Liver (tissue), 9 donors: ENCODE measurements around the gene PPFIA1. TPM values are rescaled to one million over a fixed set of nuclear protein-coding genes. Genes with fewer than 3 reads are reported as not detected.

ENCODE experiments used
- DNase-seq: peaks from one replicate; pipeline ENCODE4 v3.0.0-alpha.2; 2017; ENCODE audit warnings: low spot score
- H3K27ac ChIP-seq, 2 donors: one replicate each; pipeline ENCODE4 v1.7.0; 2013; ENCODE audit warnings: inconsistent platforms in 2 of 2, low read length in 2 of 2, control low read depth in 1 of 2, low read depth in 1 of 2, mild to moderate bottlenecking in 1 of 2
- H3K27me3 ChIP-seq, 4 donors: one replicate each; pipeline versions ENCODE4 v1.6.1 to v1.7.0; 2013; ENCODE audit warnings: low read length in 3 of 4, inconsistent platforms in 1 of 4, mild to moderate bottlenecking in 1 of 4, moderate library complexity in 1 of 4; ENCODE audit not compliant: control insufficient read depth in 4 of 4, insufficient read depth in 4 of 4
- H3K36me3 ChIP-seq, 4 donors: one replicate each; pipeline versions ENCODE4 v1.6.1 to v1.7.0; 2013; ENCODE audit warnings: low read length in 3 of 4, mild to moderate bottlenecking in 3 of 4, low read depth in 1 of 4, moderate library complexity in 1 of 4; ENCODE audit not compliant: control insufficient read depth in 4 of 4, insufficient read depth in 3 of 4
- H3K4me1 ChIP-seq, 4 donors: one replicate each; pipeline versions ENCODE4 v1.6.1 to v1.7.0; 2013; ENCODE audit warnings: low read length in 3 of 4, mild to moderate bottlenecking in 3 of 4, moderate library complexity in 1 of 4; ENCODE audit not compliant: control insufficient read depth in 4 of 4, insufficient read depth in 4 of 4
- H3K4me3 ChIP-seq, 3 donors: one replicate each; pipeline versions ENCODE4 v1.6.1 to v1.7.0; 2013; ENCODE audit warnings: low read length in 3 of 3, control low read depth in 1 of 3, low read depth in 1 of 3, mild to moderate bottlenecking in 1 of 3
- H3K9ac ChIP-seq, 2 donors: one replicate each; pipeline ENCODE4 v1.7.0; 2013; ENCODE audit warnings: low read length in 2 of 2, mild to moderate bottlenecking in 2 of 2, moderate library complexity in 2 of 2, control low read depth in 1 of 2, low read depth in 1 of 2
- H3K9me3 ChIP-seq, 4 donors: one replicate each; pipeline versions ENCODE4 v1.6.1 to v1.7.0; 2013; ENCODE audit warnings: low read length in 3 of 4; ENCODE audit not compliant: control insufficient read depth in 4 of 4
- FOXA1 ChIP-seq: IDR thresholded peaks from 2 replicates; pipeline ENCODE4 v1.6.1; 2016; ENCODE audit warnings: antibody characterized with exemption
- FOXA2 ChIP-seq: IDR thresholded peaks from 2 replicates; pipeline ENCODE4 v1.6.1; 2016; ENCODE audit warnings: antibody characterized with exemption
- GABPA ChIP-seq, 2 donors: IDR thresholded peaks in 1 of 2; conservative IDR thresholded peaks in 1 of 2; 2 replicates each; pipeline ENCODE4 v1.6.1; 2016; ENCODE audit warnings: antibody characterized with exemption in 2 of 2, mild to moderate bottlenecking in 1 of 2, moderate library complexity in 1 of 2
- HNF4A ChIP-seq, 2 donors: conservative IDR thresholded peaks; 2 replicates each; pipeline ENCODE4 v1.6.1; 2016; ENCODE audit warnings: antibody characterized with exemption in 2 of 2, mild to moderate bottlenecking in 2 of 2
- HNF4G ChIP-seq: IDR thresholded peaks from 2 replicates; pipeline ENCODE4 v1.6.1; 2016; ENCODE audit warnings: antibody characterized with exemption
- NR2F2 ChIP-seq: IDR thresholded peaks from 2 replicates; pipeline ENCODE4 v1.6.1; 2016; ENCODE audit warnings: antibody characterized with exemption
- RAD21 ChIP-seq, 2 donors: IDR thresholded peaks; 2 replicates each; pipeline ENCODE4 v1.6.1; 2016; ENCODE audit warnings: antibody characterized with exemption in 2 of 2, mild to moderate bottlenecking in 2 of 2
- RXRA ChIP-seq, 2 donors: IDR thresholded peaks; 2 replicates each; pipeline ENCODE4 v1.6.1; 2017 to 2018; ENCODE audit warnings: antibody characterized with exemption in 2 of 2, mild to moderate bottlenecking in 1 of 2
- YY1 ChIP-seq: IDR thresholded peaks from 2 replicates; pipeline ENCODE4 v1.6.1; 2016; ENCODE audit warnings: antibody characterized with exemption, mild to moderate bottlenecking
- WGBS: extraction: QIAGEN DNeasy Blood & Tissue Kit; methylation state at CpG from one replicate; pipeline ENCODE4 v1.1.7; 2013; 5-methylcytosine and 5-hydroxymethylcytosine counted together
- polyA plus RNA-seq, 2 donors: library from polyadenylated mRNA; stranded (reverse) in 1 of 2; unstranded in 1 of 2; fragments of 200-250 nt in 1 of 2; fragments of >200 nt in 1 of 2; fragmentation: Nextera tagmentation in 1 of 2; extraction: Ambion mirVana in 1 of 2; gene quantifications; one replicate each; pipeline versions ENCODE4 v1.2.1 to v1.2.3, GENCODE V29; 2013 to 2015
- total RNA-seq, 2 donors: library from RNA; depleted of rRNA; stranded (reverse); fragments of >200 nt; gene quantifications; one replicate each; pipeline ENCODE4 v1.2.3, GENCODE V29; 2014
- TF ChIP-seq, protein P1 (sequence below): IDR thresholded peaks from 2 replicates; pipeline ENCODE4 v1.6.1; 2016; ENCODE audit warnings: antibody characterized with exemption
- TF ChIP-seq, protein P2 (sequence below): IDR thresholded peaks from 2 replicates; pipeline ENCODE4 v1.6.1; 2016; ENCODE audit warnings: antibody characterized with exemption
- TF ChIP-seq, protein P3 (sequence below): IDR thresholded peaks from 2 replicates; pipeline ENCODE4 v1.6.1; 2016; ENCODE audit warnings: antibody characterized with exemption
- TF ChIP-seq, protein P4 (sequence below): fragments of 150-350 bp; IDR thresholded peaks from 2 replicates; pipeline ENCODE4 v1.5.1; 2017; ENCODE audit warnings: improper control_type of control experiment, low read depth, low read length; ENCODE audit not compliant: missing input control
- donor health status: healthy.
- donor health status: healthy.
- donor health status: healthy.
- donor health status: healthy.
- donor health status: healthy.

PPFIA1 gene
- total and polyA plus RNA-seq, 4 donors: 9.9 to 39.6 (median 14.5) TPM

DNA sequence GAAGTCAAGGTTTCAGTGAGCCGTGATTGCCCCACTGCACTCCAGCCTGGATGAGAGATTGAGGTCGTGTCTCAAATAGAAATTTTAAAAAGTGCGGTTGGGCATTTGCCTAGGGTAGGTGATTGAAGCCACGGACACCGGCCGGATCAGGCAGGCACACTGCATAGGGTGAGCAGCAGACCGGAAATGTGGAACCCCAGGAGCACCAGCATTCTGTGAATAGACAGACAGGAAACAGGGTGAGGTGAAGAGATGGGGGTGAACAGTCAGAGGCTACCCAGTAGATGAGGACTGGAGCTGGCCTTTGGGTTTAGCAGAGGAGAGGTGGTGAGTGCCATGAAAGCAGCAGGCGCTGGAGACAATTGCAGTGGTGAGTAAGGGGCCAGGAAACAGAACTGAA, 43.5 kb downstream of the PPFIA1 start (continued):
- TF ChIP-seq, protein P1, sequence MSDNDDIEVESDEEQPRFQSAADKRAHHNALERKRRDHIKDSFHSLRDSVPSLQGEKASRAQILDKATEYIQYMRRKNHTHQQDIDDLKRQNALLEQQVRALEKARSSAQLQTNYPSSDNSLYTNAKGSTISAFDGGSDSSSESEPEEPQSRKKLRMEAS: no peak
- TF ChIP-seq FOXA2: no peak

DNA sequence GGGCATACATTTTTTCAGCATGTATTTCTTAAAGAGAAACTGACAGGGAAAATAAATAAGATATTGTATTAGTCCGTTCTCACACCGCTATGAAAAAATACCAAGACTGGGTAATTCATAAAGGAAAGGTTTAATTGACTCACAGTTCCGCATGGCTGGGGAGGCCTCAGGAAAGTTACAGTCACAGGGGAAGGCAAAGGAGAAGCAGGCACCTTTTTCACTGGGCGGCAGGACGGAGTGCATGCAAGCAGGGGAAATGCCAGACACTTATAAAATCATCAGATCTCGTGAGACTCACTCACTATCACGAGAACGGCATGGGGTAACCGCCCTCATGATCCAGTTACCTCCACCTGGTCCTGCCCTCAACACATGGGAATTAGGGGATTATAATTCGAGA, 44.2 kb downstream of the PPFIA1 start:
- no peak overlapping the region for H3K9ac ChIP-seq
- no peak overlapping the region for H3K4me3 ChIP-seq
- no peak overlapping the region for H3K27ac ChIP-seq
- no peaks in the 10 kb centered on the region for H3K27me3 ChIP-seq
- WGBS: 92% methylated on average over 10 of the region's 10 CpGs
- peaks cover 0 to 8% (median 3%) of the 10 kb centered on the region in 4 donors for H3K36me3 ChIP-seq
- H3K4me1 ChIP-seq: no peaks in the 10 kb centered on the region
- TF ChIP-seq GABPA (IDR thresholded peaks at IDR 0.05 in 1 of 2, conservative IDR thresholded peaks at IDR 0.05 in 1 of 2): no peak
- TF ChIP-seq NR2F2: no peak
- TF ChIP-seq YY1: no peak
- TF ChIP-seq, protein P2, sequence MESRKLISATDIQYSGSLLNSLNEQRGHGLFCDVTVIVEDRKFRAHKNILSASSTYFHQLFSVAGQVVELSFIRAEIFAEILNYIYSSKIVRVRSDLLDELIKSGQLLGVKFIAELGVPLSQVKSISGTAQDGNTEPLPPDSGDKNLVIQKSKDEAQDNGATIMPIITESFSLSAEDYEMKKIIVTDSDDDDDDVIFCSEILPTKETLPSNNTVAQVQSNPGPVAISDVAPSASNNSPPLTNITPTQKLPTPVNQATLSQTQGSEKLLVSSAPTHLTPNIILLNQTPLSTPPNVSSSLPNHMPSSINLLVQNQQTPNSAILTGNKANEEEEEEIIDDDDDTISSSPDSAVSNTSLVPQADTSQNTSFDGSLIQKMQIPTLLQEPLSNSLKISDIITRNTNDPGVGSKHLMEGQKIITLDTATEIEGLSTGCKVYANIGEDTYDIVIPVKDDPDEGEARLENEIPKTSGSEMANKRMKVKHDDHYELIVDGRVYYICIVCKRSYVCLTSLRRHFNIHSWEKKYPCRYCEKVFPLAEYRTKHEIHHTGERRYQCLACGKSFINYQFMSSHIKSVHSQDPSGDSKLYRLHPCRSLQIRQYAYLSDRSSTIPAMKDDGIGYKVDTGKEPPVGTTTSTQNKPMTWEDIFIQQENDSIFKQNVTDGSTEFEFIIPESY: peak; percentile 36
- no peak for TF ChIP-seq FOXA1
- TF ChIP-seq, protein P1: no peak
- no peak for TF ChIP-seq RXRA (IDR thresholded peaks at IDR 0.05)
- no peaks in the 10 kb centered on the region for H3K9me3 ChIP-seq
- DNase-seq: no peak

DNA sequence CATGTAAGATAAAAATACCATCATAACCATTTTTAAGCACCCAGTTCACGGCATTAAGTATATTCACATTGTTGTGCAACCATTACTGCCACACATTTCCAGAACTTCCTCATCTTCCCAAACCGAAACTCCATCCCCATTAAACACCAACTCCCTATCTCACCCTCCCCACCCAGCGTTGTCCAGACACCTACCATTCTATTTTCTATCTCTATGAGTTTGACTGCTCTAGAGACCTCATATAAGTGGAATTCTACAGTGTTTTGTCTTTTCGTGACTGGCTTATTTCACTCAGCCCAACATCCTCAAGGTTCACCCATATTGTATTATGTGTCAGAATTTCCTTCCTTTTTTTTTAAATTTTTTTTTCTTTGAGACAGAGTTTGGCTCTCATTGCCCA, 45.2 kb downstream of the PPFIA1 start:
- 85% methylated on average over 4 of the region's 4 CpGs for WGBS
- no peak overlapping the region for H3K4me3 ChIP-seq
- TF ChIP-seq GABPA (IDR thresholded peaks at IDR 0.05 in 1 of 2, conservative IDR thresholded peaks at IDR 0.05 in 1 of 2) (no peak), YY1 (no peak), HNF4G (no peak), HNF4A (conservative IDR thresholded peaks at IDR 0.05) (no peak), NR2F2 (no peak), RAD21 (IDR thresholded peaks at IDR 0.05) (no peak), RXRA (IDR thresholded peaks at IDR 0.05) (no peak), FOXA2 (no peak)
- TF ChIP-seq, protein P2: no peak
- TF ChIP-seq, protein P1: no peak
- TF ChIP-seq, protein P3, sequence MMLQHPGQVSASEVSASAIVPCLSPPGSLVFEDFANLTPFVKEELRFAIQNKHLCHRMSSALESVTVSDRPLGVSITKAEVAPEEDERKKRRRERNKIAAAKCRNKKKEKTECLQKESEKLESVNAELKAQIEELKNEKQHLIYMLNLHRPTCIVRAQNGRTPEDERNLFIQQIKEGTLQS: no peak
- TF ChIP-seq, protein P4, sequence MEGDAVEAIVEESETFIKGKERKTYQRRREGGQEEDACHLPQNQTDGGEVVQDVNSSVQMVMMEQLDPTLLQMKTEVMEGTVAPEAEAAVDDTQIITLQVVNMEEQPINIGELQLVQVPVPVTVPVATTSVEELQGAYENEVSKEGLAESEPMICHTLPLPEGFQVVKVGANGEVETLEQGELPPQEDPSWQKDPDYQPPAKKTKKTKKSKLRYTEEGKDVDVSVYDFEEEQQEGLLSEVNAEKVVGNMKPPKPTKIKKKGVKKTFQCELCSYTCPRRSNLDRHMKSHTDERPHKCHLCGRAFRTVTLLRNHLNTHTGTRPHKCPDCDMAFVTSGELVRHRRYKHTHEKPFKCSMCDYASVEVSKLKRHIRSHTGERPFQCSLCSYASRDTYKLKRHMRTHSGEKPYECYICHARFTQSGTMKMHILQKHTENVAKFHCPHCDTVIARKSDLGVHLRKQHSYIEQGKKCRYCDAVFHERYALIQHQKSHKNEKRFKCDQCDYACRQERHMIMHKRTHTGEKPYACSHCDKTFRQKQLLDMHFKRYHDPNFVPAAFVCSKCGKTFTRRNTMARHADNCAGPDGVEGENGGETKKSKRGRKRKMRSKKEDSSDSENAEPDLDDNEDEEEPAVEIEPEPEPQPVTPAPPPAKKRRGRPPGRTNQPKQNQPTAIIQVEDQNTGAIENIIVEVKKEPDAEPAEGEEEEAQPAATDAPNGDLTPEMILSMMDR: no peak
- H3K27ac ChIP-seq: peak overlapping the region in 1 of 2 donors; percentile 22
- peaks cover 0 to 11% (median 5%) of the 10 kb centered on the region in 4 donors for H3K36me3 ChIP-seq
- H3K9ac ChIP-seq: no peak overlapping the region
- no peaks in the 10 kb centered on the region for H3K4me1 ChIP-seq
- H3K9me3 ChIP-seq: no peaks in the 10 kb centered on the region
- no peaks in the 10 kb centered on the region for H3K27me3 ChIP-seq
- no peak for DNase-seq
